ENCODE measurements around the gene COL23A1. TPM values are rescaled to one million over a fixed set of nuclear protein-coding genes. Genes with fewer than 3 reads are reported as not detected.

COL23A1 gene
- polyA plus RNA-seq, 1 donor (not counting 4 experiments of a cell fraction or from before 2014, with no cell fraction given) = not detected

DNA sequence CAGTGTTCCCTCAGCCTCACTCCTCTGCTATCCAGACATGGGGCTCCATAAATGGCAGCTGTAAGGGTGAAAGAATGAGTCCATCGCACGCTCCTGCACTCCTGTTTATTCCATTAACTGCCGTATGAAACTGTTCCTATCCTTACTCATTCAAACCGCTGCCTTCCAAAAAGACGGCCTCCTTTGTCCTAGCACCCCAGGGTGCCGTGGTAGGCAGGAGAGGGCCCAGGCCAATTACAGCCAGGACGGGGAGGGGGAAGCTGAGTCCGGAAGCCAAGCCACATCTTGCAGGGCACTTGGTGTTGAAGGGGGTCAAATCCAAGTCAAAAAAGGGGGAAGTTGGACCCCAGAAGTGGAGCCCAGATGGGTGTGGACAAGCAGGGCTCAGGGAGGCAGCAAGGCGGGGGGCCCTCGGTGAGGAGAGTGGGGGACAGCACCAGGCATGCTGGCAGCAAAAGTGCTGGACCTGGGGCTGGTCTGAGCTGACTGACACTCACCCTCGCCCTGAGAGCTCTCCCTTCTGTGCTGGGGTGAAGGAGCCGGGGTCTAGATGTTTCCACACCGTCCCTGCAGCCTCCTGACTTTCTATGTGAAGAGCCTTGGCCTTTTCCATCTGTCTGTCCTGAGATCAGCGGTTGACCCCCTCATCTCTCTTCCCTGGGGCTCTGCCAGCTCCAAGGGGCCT, 63.3 kb downstream of the COL23A1 start:
- no peak overlapping the region for H2AFZ ChIP-seq (ENCODE audit: control insufficient read depth, low read length)
- no peak overlapping the region for H3K27ac ChIP-seq (ENCODE audit: control insufficient read depth, insufficient read depth, low read length)
- H3K27me3 ChIP-seq (ENCODE audit: control insufficient read depth, extremely low read depth, insufficient read depth, low read length) = no peaks in the 10 kb centered on the region
- no peaks in the 10 kb centered on the region for H3K79me2 ChIP-seq (ENCODE audit: control insufficient read depth, insufficient read depth, low read length)
- dilution Hi-C loops (cut with MboI; ENCODE audit: extremely low pct_ligation_motif_present, low sequenced_read_pairs) = no loop called here
- no peaks in the 10 kb centered on the region for H3K9me1 ChIP-seq (ENCODE audit: control insufficient read depth, extremely low read depth, insufficient read depth, low read length)
- H4K20me1 ChIP-seq (ENCODE audit: control insufficient read depth, extremely low read depth, insufficient read depth, low read length) = no peaks in the 10 kb centered on the region
- no peak overlapping the region for H3K9ac ChIP-seq (ENCODE audit: control insufficient read depth, extremely low read depth, insufficient read depth, low read length)
- DNase-seq (ENCODE audit: low read depth, low spot score) (no peak), FAIRE-seq (no peak)
- no peak for TF ChIP-seq EZH2 (IDR thresholded peaks at IDR 0.05; ENCODE audit: low read length)
- no peaks in the 10 kb centered on the region for H3K9me3 ChIP-seq (ENCODE audit: control insufficient read depth, low read depth, low read length)
- no peaks in the 10 kb centered on the region for H3K36me3 ChIP-seq (ENCODE audit: control insufficient read depth in 2 of 2, extremely low read depth in 1 of 2, insufficient read depth in 2 of 2, low read length in 2 of 2)
- H3K4me2 ChIP-seq (ENCODE audit: control insufficient read depth, extremely low read depth, insufficient read depth, low read depth, low read length) = no peak overlapping the region
- no peak overlapping the region for H3K4me3 ChIP-seq (ENCODE audit: control insufficient read depth in 2 of 3, extremely low read depth in 1 of 3, insufficient read depth in 2 of 3, low read depth in 1 of 3, low read length in 3 of 3)
- H3K4me1 ChIP-seq (ENCODE audit: control insufficient read depth, extremely low read depth, insufficient read depth, low read length) = peaks cover 3% of the 10 kb centered on the region

DNA sequence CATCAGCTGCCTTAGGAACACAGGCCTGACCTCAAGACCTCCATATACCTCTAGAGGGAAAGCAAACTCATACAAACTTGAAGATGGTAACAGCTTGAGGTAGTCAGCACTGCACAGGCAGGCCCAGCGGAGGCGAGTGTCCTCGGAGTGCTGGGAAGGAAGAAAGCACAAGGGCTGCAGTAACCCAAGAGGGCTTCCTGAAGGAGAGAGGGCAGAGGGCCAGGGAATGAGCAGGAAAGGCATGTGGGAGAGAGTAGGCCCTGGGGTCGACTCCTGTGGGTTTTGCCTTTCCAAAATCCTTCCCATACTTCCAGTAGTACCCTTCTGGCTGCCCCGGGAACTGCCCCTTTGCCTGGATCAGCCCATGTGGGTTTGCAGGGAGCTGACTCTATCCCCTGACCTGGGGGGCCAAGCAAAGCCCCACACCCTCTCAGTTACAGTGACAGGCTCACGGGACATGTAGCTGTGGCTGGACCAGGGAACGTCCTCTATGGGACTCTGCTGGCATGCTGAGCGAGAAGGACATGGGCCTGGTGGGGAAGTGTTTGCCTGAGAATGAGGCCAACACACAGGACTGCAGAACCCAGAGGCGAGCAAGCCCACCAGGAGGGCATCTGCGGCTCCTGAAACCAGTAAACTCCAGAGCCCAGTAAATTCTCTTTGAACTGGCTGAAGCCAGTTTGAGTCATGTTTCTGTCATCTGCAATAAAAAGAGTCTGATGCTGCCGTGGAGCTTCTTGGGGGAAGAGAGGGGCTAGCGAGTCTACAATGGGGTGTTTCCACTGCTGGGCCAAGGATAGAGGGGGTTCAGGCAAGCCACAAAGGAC, 64.1 kb downstream of the COL23A1 start:
- FAIRE-seq (no peak), DNase-seq (ENCODE audit: low read depth, low spot score) (no peak)
- no peak overlapping the region for H2AFZ ChIP-seq (ENCODE audit: control insufficient read depth, low read length)
- H3K27ac ChIP-seq (ENCODE audit: control insufficient read depth, insufficient read depth, low read length) = no peak overlapping the region
- H4K20me1 ChIP-seq (ENCODE audit: control insufficient read depth, extremely low read depth, insufficient read depth, low read length) = no peaks in the 10 kb centered on the region
- H3K4me3 ChIP-seq (ENCODE audit: control insufficient read depth in 2 of 3, extremely low read depth in 1 of 3, insufficient read depth in 2 of 3, low read depth in 1 of 3, low read length in 3 of 3) = no peak overlapping the region
- no peak overlapping the region for H3K9ac ChIP-seq (ENCODE audit: control insufficient read depth, extremely low read depth, insufficient read depth, low read length)
- dilution Hi-C loops (cut with MboI; ENCODE audit: extremely low pct_ligation_motif_present, low sequenced_read_pairs) = no loop called here
- TF ChIP-seq, protein P1, sequence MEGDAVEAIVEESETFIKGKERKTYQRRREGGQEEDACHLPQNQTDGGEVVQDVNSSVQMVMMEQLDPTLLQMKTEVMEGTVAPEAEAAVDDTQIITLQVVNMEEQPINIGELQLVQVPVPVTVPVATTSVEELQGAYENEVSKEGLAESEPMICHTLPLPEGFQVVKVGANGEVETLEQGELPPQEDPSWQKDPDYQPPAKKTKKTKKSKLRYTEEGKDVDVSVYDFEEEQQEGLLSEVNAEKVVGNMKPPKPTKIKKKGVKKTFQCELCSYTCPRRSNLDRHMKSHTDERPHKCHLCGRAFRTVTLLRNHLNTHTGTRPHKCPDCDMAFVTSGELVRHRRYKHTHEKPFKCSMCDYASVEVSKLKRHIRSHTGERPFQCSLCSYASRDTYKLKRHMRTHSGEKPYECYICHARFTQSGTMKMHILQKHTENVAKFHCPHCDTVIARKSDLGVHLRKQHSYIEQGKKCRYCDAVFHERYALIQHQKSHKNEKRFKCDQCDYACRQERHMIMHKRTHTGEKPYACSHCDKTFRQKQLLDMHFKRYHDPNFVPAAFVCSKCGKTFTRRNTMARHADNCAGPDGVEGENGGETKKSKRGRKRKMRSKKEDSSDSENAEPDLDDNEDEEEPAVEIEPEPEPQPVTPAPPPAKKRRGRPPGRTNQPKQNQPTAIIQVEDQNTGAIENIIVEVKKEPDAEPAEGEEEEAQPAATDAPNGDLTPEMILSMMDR (optimal IDR thresholded peaks at IDR 0.05 in 1 of 3, IDR thresholded peaks at IDR 0.05 in 1 of 3, conservative IDR thresholded peaks at IDR 0.05 in 1 of 3; ENCODE audit: extremely low read depth in 1 of 3, insufficient read depth in 2 of 3, low read length in 3 of 3) = no peak
- TF ChIP-seq EZH2 (IDR thresholded peaks at IDR 0.05; ENCODE audit: low read length) = no peak
- H3K4me1 ChIP-seq (ENCODE audit: control insufficient read depth, extremely low read depth, insufficient read depth, low read length) = peaks cover 3% of the 10 kb centered on the region
- H3K9me3 ChIP-seq (ENCODE audit: control insufficient read depth, low read depth, low read length) = no peaks in the 10 kb centered on the region
- no peaks in the 10 kb centered on the region for H3K9me1 ChIP-seq (ENCODE audit: control insufficient read depth, extremely low read depth, insufficient read depth, low read length)
- no peaks in the 10 kb centered on the region for H3K79me2 ChIP-seq (ENCODE audit: control insufficient read depth, insufficient read depth, low read length)
- no peak overlapping the region for H3K4me2 ChIP-seq (ENCODE audit: control insufficient read depth, extremely low read depth, insufficient read depth, low read depth, low read length)
- no peaks in the 10 kb centered on the region for H3K27me3 ChIP-seq (ENCODE audit: control insufficient read depth, extremely low read depth, insufficient read depth, low read length)
- no peaks in the 10 kb centered on the region for H3K36me3 ChIP-seq (ENCODE audit: control insufficient read depth in 2 of 2, extremely low read depth in 1 of 2, insufficient read depth in 2 of 2, low read length in 2 of 2)
